Measurements from ENCODE around the gene FBXO46. TPM values are rescaled to one million over a fixed set of nuclear protein-coding genes. Genes with fewer than 3 reads are reported as not detected.

Gene FBXO46
- polyA plus RNA-seq, 1 of the 3 experiments (the other 2 are of a cell fraction) = 5.6 TPM

GRCh38 chr19:45754323-45754722, 23.6 kb upstream of the FBXO46 start:
- CTCF ChIA-PET = interaction anchor here (2.8 kb wide), 1 partner anchor 16 kb away, joined by 9 read pairs; the partner anchor contains the start of gene SIX5
- Histone ChIP-seq H3K79me2 (ENCODE audit: insufficient read depth) (no peaks in the 10 kb centered on the region), H3K9me3 (no peaks in the 10 kb centered on the region), H3K4me2 (no peak overlapping the region), H4K20me1 (ENCODE audit: insufficient read depth) (no peaks in the 10 kb centered on the region), H3K4me1 (ENCODE audit: control insufficient read depth in 1 of 2, insufficient read depth in 2 of 2, low read depth in 1 of 2, low read length in 1 of 2) (no peaks in the 10 kb centered on the region), H3K9me2 (no peaks in the 10 kb centered on the region), H3K27ac (ENCODE audit: low read depth in 2 of 2, low read length in 1 of 2) (no peak overlapping the region), H3F3A (replicated peaks; ENCODE audit: insufficient read depth) (no peaks in the 10 kb centered on the region), H3K4me3 (ENCODE audit: low read depth in 2 of 2, low read length in 1 of 2) (no peak overlapping the region), H2AFZ (ENCODE audit: low read depth) (no peak overlapping the region), H3K27me3 (ENCODE audit: insufficient read depth) (no peaks in the 10 kb centered on the region), H3K9ac (no peak overlapping the region), H3K36me3 (replicated peaks in 1 of 2; ENCODE audit: control insufficient read depth in 1 of 2, insufficient read depth in 2 of 2, low read length in 1 of 2) (no peaks in the 10 kb centered on the region)
- TF ChIP-seq RCOR1 (IDR thresholded peaks at IDR 0.05; ENCODE audit: low read length) (no peak), MAX (IDR thresholded peaks at IDR 0.05; ENCODE audit: low read depth) (no peak), TCF12 (IDR thresholded peaks at IDR 0.05) (no peak), SIN3A (IDR thresholded peaks at IDR 0.05; ENCODE audit: borderline replicate concordance, low read depth, low read length) (no peak), FOXJ3 (CRISPR knock-in tag; IDR thresholded peaks at IDR 0.05) (no peak), NFIC (IDR thresholded peaks at IDR 0.05; ENCODE audit: borderline replicate concordance) (no peak), PBX3 (IDR thresholded peaks at IDR 0.05) (no peak), EZH2phosphoT487 (IDR thresholded peaks at IDR 0.05; ENCODE audit: borderline replicate concordance, low read depth) (no peak), TAF1 (IDR thresholded peaks at IDR 0.05; ENCODE audit: borderline replicate concordance, low read depth, low read length) (no peak), POLR2AphosphoS5 (IDR thresholded peaks at IDR 0.05; ENCODE audit: low read depth, low read length) (no peak), REST (IDR thresholded peaks at IDR 0.05; ENCODE audit: low read depth, low read length) (no peak), RXRA (IDR thresholded peaks at IDR 0.05; ENCODE audit: borderline replicate concordance, low read depth) (no peak), ELF1 (IDR thresholded peaks at IDR 0.05) (no peak), MEF2A (IDR thresholded peaks at IDR 0.05; ENCODE audit: borderline replicate concordance, low read depth) (no peak), SMC3 (IDR thresholded peaks at IDR 0.05; ENCODE audit: low read depth, low read length) (no peak), TEAD4 (IDR thresholded peaks at IDR 0.05; ENCODE audit: borderline replicate concordance, insufficient read depth) (no peak), RFX5 (IDR thresholded peaks at IDR 0.05; ENCODE audit: low read length) (no peak), RAD21 (IDR thresholded peaks at IDR 0.05; ENCODE audit: low read length) (no peak), MXI1 (IDR thresholded peaks at IDR 0.05; ENCODE audit: low read depth, low read length) (no peak)
- TF ChIP-seq, protein P1, sequence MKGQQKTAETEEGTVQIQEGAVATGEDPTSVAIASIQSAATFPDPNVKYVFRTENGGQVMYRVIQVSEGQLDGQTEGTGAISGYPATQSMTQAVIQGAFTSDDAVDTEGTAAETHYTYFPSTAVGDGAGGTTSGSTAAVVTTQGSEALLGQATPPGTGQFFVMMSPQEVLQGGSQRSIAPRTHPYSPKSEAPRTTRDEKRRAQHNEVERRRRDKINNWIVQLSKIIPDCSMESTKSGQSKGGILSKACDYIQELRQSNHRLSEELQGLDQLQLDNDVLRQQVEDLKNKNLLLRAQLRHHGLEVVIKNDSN (IDR thresholded peaks at IDR 0.05; ENCODE audit: borderline replicate concordance, low read depth) = no peak
- POLR2A ChIA-PET = no interaction called here
- no peak for DNase-seq
- WGBS (ENCODE audit: low lambda C conversion rate) = 80% methylated on average over 1 of the region's 8 CpGs
